ENCODE data around the gene RLN2.

RLN2 gene

GRCh38 chr9:5265939-5266338 lies 38.6 kb downstream of the RLN2 start:
- no peak for DNase-seq

- no peak for DNase-seq
Measured at GRCh38 chr9:5264219-5264595, 40.3 kb downstream of the RLN2 start.

GRCh38 chr9:5263351-5264218 lies 40.9 kb downstream of the RLN2 start:
- no peak for DNase-seq
